NCI-H2029 treated with DMSO at 0.1 percent for 48 hours (cell line): ENCODE results near the gene IL25.
"Not testable (repeated sequence)": the region's sequence is repeated elsewhere in the genome, so short reads cannot be mapped to it uniquely, and the experiment has no call there.

ENCODE experiments used
- DNase-seq: peaks from one replicate; lab custom pipeline; 2025; lab: John Stamatoyannopoulos, UW

IL25 gene

DNA sequence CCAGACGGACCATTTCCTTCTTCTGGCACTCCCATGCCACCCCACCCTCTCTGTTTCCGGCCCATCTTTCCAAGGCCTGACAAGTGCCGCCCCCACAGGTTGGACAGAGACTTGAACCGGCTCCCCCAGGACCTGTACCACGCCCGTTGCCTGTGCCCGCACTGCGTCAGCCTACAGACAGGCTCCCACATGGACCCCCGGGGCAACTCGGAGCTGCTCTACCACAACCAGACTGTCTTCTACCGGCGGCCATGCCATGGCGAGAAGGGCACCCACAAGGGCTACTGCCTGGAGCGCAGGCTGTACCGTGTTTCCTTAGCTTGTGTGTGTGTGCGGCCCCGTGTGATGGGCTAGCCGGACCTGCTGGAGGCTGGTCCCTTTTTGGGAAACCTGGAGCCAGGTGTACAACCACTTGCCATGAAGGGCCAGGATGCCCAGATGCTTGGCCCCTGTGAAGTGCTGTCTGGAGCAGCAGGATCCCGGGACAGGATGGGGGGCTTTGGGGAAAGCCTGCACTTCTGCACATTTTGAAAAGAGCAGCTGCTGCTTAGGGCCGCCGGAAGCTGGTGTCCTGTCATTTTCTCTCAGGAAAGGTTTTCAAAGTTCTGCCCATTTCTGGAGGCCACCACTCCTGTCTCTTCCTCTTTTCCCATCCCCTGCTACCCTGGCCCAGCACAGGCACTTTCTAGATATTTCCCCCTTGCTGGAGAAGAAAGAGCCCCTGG lies 3.1 kb downstream of the IL25 start:
- DNase-seq: no peak

GRCh38 chr14:23376482-23377197 lies 4.0 kb downstream of the IL25 start, which contains the start of gene CMTM5:
CMTM5 (plus strand) TSS chr14:23377046; CDS start chr14:23377252, 206 bp downstream.
- no peak for DNase-seq

- DNase-seq: no peak
Measured at GRCh38 chr14:23377198-23377550, 4.6 kb downstream of the IL25 start.

DNA sequence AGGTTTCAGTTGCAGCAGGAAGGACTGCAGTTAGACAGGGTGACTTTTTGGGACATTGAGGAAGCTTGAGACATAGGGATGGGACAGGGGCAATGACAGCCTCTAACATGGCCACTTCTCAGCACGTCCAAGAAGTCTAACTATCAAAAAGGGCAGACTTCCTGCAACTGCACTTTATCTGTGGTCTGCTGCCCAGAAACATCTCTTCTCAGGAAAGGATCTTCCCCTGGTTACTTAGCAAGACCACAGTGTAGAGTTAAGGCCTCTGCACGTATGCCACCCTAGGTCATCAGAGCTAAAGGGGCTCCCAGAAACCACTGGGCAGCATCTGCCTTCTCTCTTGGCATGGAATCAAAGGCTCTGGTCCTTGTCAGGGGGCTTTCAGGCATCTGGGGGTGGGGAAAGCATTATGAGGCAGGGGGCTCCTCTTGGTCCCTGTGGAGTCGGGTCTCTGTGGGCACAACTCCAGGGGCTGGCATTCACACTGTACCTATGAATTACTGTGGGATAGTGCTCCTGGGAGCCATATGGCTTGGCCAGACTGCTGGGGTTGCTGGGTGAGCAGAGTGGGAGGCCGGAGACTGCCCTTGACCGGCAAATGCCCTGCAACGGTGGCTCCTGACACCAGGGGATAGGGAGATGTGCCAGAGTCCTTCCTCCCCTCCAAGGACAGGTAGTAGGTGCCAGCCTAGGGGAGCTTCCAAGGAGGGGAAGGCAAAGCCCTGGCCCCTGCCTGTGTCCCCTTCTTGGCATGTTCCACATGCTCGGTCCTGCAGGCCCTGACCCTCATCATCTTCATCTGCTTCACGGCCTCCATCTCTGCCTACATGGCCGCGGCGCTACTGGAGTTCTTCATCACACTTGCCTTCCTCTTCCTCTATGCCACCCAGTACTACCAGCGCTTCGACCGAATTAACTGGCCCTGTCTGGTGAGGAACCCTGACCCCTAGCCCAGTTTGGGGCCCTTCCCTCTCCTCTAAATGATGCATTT lies 5.3 kb downstream of the IL25 start:
- no peak for DNase-seq

- no peak for DNase-seq
Measured at GRCh38 chr14:23378612-23379220, 6.1 kb downstream of the IL25 start.

DNA sequence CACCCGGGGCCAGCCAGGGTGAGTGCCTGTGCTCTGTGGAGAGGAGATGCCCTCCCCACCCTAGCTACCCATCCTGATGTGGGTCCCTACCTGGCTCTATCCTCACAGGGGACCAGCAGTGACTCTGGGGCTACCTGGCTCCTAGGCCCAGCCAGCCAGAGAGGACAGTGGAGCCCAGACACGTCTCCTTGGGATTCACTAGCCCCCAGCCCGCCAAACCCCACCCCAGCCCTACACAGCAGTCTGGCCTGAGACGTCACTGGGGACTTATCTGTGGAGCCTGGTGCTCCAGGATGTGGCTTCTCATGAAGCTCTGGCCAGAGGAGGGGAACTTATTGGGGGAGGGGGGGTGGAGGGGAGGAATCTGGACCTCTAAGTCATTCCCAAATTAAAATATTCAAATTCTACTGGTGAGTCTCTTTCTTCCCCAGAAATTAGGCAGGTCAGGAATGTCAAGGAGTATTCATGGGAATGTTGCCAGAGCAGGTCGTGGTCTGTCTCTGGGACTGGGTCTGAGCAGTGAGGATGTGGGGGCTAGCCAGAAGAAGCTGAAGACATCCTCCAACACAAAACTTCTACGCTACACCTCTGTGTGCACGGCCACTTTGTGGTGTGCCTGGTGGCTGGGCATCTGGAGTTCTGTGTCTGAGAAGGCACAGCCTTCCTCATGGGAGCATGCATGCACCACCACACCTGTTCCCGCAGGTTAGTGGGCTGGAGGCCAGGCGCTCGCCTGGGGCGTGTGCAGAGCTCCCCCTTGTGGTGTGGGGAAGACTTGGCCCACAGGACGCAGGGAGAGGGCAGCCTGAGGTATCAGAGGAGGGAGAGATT lies 7.0 kb downstream of the IL25 start:
- peak; percentile 99 for DNase-seq

GRCh38 chr14:23380197-23380914 lies 7.7 kb downstream of the IL25 start:
- DNase-seq: no peak

DNA sequence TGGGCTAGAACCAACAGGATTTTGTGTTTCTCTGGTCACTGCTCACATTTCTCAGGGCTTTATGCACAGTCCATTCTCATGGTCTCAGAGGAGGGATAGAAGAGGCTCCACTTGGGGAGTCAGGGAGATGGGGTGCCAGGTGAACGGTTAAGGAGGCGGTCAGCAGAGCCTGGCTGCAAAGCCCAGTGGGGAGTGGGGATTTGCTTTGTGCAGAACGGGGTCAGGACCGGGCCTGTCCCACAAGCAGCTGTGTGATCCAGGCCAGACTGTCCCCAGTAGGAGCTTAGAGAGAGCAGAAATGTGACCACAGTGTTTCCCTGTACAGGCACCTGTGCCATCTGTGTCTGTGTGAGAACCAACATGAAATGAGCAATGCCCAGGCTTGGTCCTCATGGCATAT lies 8.4 kb downstream of the IL25 start:
- DNase-seq: no peak

DNA sequence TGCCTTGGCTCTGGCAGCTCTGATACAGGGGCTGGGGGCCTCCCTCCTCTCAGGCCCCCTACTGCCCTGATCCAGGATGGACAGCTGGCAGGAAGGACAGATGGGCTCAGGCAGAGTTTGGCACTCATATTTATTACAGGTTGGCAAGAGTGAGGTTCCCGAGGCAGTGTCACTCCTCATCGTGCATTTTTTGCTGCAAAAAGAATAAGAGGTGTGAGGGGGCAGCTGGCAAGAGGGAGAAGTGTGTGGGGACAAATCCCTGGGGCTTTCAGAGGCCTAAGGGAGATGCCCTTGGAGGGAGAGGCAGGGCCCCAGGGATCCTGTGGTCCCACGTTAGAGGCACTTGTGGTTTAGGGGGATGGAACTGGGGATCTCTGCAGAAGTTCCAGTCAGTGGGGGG lies 9.3 kb downstream of the IL25 start:
- peak; percentile 45 for DNase-seq

- DNase-seq: no peak
Measured at GRCh38 chr14:23382276-23382675, 9.7 kb downstream of the IL25 start.

- no peak for DNase-seq
Measured at GRCh38 chr14:23382731-23383440, 10.3 kb downstream of the IL25 start.

DNA sequence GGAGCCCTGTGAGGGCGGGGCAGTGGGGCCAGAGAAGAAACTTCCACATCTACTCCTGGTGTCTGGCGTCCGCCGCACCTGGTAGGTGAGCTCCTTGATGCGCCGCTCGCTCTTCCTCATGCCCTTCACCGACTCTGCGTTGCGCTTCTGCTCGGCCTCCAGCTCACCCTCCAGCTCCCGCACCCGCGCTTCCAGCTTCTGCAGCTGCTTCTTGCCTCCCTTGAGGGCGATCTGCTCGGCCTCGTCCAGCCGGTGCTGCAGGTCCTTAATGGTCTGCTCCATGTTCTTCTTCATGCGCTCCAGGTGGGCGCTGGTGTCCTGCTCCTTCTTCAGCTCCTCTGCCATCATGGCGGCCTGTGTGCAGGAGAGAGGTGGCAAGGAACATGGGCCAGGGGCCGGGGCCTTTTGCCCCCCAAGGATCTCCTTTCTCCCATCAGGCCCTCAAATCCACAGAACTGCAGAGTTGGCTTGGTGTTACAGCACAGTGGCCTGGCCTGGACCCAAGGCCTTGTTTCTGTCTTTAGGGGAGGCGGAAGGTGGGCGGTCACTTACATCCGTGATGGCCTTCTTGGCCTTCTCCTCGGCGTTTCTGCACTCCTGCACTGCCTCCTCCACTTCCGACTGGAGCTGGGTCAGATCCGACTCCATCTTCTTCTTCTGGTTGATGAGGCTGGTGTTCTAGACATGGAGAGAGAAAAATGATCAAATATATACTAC lies 11.9 kb downstream of the IL25 start:
- no peak for DNase-seq

GRCh38 chr14:23385244-23385641 lies 12.6 kb downstream of the IL25 start:
- DNase-seq: no peak

DNA sequence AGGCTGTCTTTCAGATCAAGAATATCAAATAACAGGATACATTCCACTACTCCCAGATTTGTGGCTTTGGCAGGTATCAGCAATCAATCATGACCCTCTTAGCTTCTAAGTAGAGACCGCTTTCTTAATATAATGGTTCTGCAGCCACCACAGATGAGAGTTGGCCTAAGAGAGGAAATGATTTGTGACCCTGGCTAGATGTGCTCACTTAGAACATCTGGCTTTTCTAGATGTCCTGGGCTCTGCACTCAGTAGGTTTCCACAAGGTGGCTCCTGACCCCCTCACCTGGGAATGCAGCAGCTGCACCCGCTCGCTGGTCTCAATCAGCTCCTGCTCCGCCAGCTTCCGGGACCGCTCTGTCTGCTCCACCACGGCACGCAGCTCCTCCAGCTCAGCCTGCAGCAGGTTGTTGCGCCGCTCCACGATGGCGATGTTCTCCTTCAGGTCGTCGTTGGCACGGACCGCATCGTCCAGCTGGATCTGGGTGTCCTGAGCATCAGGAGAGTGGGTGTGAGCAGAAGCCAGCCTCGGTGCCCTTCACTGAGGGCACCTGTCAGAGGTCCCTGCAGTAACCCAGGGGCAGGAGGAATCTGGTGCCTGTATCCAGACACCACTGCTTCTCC lies 13.1 kb downstream of the IL25 start:
- no peak for DNase-seq

GRCh38 chr14:23386266-23386657 lies 13.7 kb downstream of the IL25 start:
- DNase-seq: not testable (repeated sequence)

DNA sequence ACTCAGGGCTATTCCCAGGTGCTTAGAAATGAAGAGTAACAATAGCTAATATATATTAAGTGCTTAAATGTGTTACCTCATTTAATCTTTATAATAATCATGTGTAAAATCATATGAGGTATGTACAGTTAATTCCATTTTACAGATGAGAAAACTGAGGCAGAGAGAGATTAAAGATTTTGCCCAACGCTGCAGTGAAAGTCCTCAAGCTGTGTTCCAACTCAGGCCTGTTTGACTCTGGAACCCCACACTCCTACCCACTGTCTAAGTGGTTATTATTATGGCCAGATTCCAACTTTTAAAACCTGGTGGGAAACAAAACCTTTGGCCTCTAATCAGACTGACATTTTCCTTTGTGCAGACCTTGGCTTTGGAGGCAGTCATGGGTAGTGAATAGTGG lies 14.4 kb downstream of the IL25 start:
- DNase-seq: no peak

GRCh38 chr14:23387916-23388882 lies 15.6 kb downstream of the IL25 start:
- no peak for DNase-seq
